HG03108 (cell line): ENCODE measurements around the gene FAM131C.

ENCODE experiments used
- ATAC-seq: cut with Tn5 transposase; IDR thresholded peaks from one replicate; pipeline ENCODE4 v1.9.1; 2021; ENCODE audit warnings: moderate library complexity; ENCODE audit not compliant: unreplicated experiment

FAM131C gene

GRCh38 chr1:16017461-16018303 lies 55.8 kb downstream of the FAM131C start, which contains the start of gene HSPB7:
Gene HSPB7, minus strand, starts transcription at chr1:16018043. Its CDS starts 80 bp downstream, at chr1:16017963.
- no peak for ATAC-seq

- no peak for ATAC-seq
Observed at GRCh38 chr1:16017076-16017460, 56.4 kb downstream of the FAM131C start.

- no peak for ATAC-seq
Observed at GRCh38 chr1:16015960-16016901, 57.2 kb downstream of the FAM131C start.

GRCh38 chr1:16015491-16015890 lies 58.0 kb downstream of the FAM131C start:
- ATAC-seq, result no peak

GRCh38 chr1:16014509-16015482 lies 58.7 kb downstream of the FAM131C start:
- ATAC-seq, result no peak

- no peak for ATAC-seq
Observed at GRCh38 chr1:16013908-16014258, 59.6 kb downstream of the FAM131C start.

- ATAC-seq, result no peak
Observed at GRCh38 chr1:16013220-16013907, 60.1 kb downstream of the FAM131C start.

GRCh38 chr1:16012590-16013219 lies 60.7 kb downstream of the FAM131C start:
- ATAC-seq, result no peak

GRCh38 chr1:16011936-16012589 lies 61.4 kb downstream of the FAM131C start:
- ATAC-seq, result no peak

- ATAC-seq, result no peak
Observed at GRCh38 chr1:16010837-16011236, 62.6 kb downstream of the FAM131C start.

GRCh38 chr1:16009678-16010077 lies 63.8 kb downstream of the FAM131C start:
- no peak for ATAC-seq

- no peak for ATAC-seq
Observed at GRCh38 chr1:16009030-16009460, 64.4 kb downstream of the FAM131C start.
